K562 treated with DMSO at 1 percent for 12 hours (cell line): Measurements from ENCODE around the gene SH3BP1. TPM values are rescaled to one million over a fixed set of nuclear protein-coding genes. Genes with fewer than 3 reads are reported as not detected.

Source experiments
- total RNA-seq: library from RNA; unstranded; fragments of 300-600 nt; gene quantifications from 2 replicates; pipeline ENCODE4 v1.2.3, GENCODE V29; 2022; ENCODE audit not compliant: insufficient read depth

Gene SH3BP1
- total RNA-seq: 16.3 and 23.5 TPM in 2 replicates

GRCh38 chr22:37639070-37639760 lies at the start of gene SH3BP1:
Gene SH3BP1, plus strand, starts transcription at chr22:37639669. Its CDS starts 119 bp downstream, at chr22:37639788.

GRCh38 chr22:37608477-37609239 lies 30.8 kb upstream of the SH3BP1 start, which contains the start of gene GGA1:
Gene GGA1, plus strand, starts transcription at chr22:37608834. Its CDS starts 27 bp downstream, at chr22:37608861.

GRCh38 chr22:37658133-37659065 lies 18.9 kb downstream of the SH3BP1 start, which contains the start of gene PDXP:
Gene PDXP, plus strand, starts transcription at chr22:37658723. Its CDS starts 60 bp downstream, at chr22:37658783.

GRCh38 chr22:37674951-37675929 lies 35.8 kb downstream of the SH3BP1 start, which contains the start of gene LGALS1:
Gene LGALS1, plus strand, starts transcription at chr22:37675636. Its CDS starts 67 bp downstream, at chr22:37675703.

GRCh38 chr22:37686002-37686982 lies 46.8 kb downstream of the SH3BP1 start, which contains the start of gene NOL12:
Gene NOL12, plus strand, starts transcription at chr22:37686343. Its CDS starts 50 bp downstream, at chr22:37686393.

GRCh38 chr22:37696657-37697537 lies 57.4 kb downstream of the SH3BP1 start, which contains the start of gene TRIOBP:
Gene TRIOBP, plus strand, starts transcription at chr22:37697048. Its CDS starts 4,318 bp downstream, at chr22:37701366.

Other genes with a start within 250 kb of the SH3BP1 start
- gene ELFN2, start 212.2 kb upstream of the SH3BP1 start, total RNA-seq: not detected in 2 replicates
- not detected in 2 replicates for gene MFNG, start 153.3 kb upstream of the SH3BP1 start, total RNA-seq
- 3.1 and 3.2 TPM in 2 replicates for gene CARD10, start 120.3 kb upstream of the SH3BP1 start, total RNA-seq
- gene CDC42EP1, start 79.2 kb upstream of the SH3BP1 start, total RNA-seq: 24.9 and 28.1 TPM in 2 replicates
- gene LGALS2, start 59.6 kb upstream of the SH3BP1 start, total RNA-seq: not detected in 2 replicates
- 25.1 and 29.9 TPM in 2 replicates for gene GGA1, start 30.8 kb upstream of the SH3BP1 start, total RNA-seq
- gene PDXP, start 19.1 kb downstream of the SH3BP1 start, total RNA-seq: 51.9 and 63.0 TPM in 2 replicates
- gene LGALS1, start 36.0 kb downstream of the SH3BP1 start, total RNA-seq: 977 and 1,710 TPM in 2 replicates
- gene NOL12, start 46.7 kb downstream of the SH3BP1 start, total RNA-seq: 14.7 and 19.2 TPM in 2 replicates
- 13.4 and 16.9 TPM in 2 replicates for gene TRIOBP, start 57.4 kb downstream of the SH3BP1 start, total RNA-seq
- 74.6 and 76.7 TPM in 2 replicates for gene GCAT, start 168.3 kb downstream of the SH3BP1 start, total RNA-seq
- 2.0 TPM in 1 of 2 replicates, not detected in the other for gene GALR3, start 183.7 kb downstream of the SH3BP1 start, total RNA-seq
- 39.9 and 55.0 TPM in 2 replicates for gene ANKRD54, start 204.7 kb downstream of the SH3BP1 start, total RNA-seq
- gene EIF3L, start 209.8 kb downstream of the SH3BP1 start, total RNA-seq: 483 and 743 TPM in 2 replicates